ENCODE measurements around the gene TMED8.

TMED8 gene

GRCh38 chr14:77318006-77318553 lies 58.8 kb downstream of the TMED8 start:
- Histone ChIP-seq H3K36me3 (ENCODE audit: control insufficient read depth, low read length) (no peaks in the 10 kb centered on the region; the same call in 1 of the 2 replicates), H3K4me3 (ENCODE audit: low read length) (no peak overlapping the region), H3K79me2 (ENCODE audit: control insufficient read depth, low read length) (peaks cover 25% of the 10 kb centered on the region), H3K27ac (ENCODE audit: low read depth, low read length) (no peak overlapping the region), H3K4me1 (ENCODE audit: control insufficient read depth, low read length) (peaks cover 24% of the 10 kb centered on the region), H3F3A (ENCODE audit: control insufficient read depth, insufficient read depth) (peaks cover 5% of the 10 kb centered on the region; the same call in 1 of the 2 replicates), H3K27me3 (ENCODE audit: control insufficient read depth, low read length) (no peaks in the 10 kb centered on the region), H4K20me1 (ENCODE audit: control insufficient read depth, insufficient read depth, low read depth, low read length) (0 out of 2 replicates have a peak, but pooled peaks cover 3% of the 10 kb centered on the region), H3K9me2 (replicated peaks; ENCODE audit: control insufficient read depth, low read length) (no peaks in the 10 kb centered on the region), H3K9me3 (ENCODE audit: control insufficient read depth, insufficient read depth, low read length) (no peaks in the 10 kb centered on the region), H3K4me2 (ENCODE audit: low read length) (no peak overlapping the region)
- no peak for TF ChIP-seq CTCF (IDR thresholded peaks at IDR 0.05; ENCODE audit: low read depth, low read length, poor library complexity, severe bottlenecking)
- TF ChIP-seq EZH2phosphoT487 (IDR thresholded peaks at IDR 0.05; ENCODE audit: borderline replicate concordance, low read length) = no peak

- Histone ChIP-seq H3K9me2 (replicated peaks; ENCODE audit: control insufficient read depth, low read length) (no peaks in the 10 kb centered on the region), H3K9me3 (ENCODE audit: control insufficient read depth, insufficient read depth, low read length) (no peaks in the 10 kb centered on the region), H3K79me2 (ENCODE audit: control insufficient read depth, low read length) (peaks cover 13% of the 10 kb centered on the region), H3K27me3 (ENCODE audit: control insufficient read depth, low read length) (no peaks in the 10 kb centered on the region), H3K4me3 (ENCODE audit: low read length) (no peak overlapping the region), H3K36me3 (ENCODE audit: control insufficient read depth, low read length) (no peaks in the 10 kb centered on the region), H3K4me1 (ENCODE audit: control insufficient read depth, low read length) (peaks cover 13% of the 10 kb centered on the region), H4K20me1 (ENCODE audit: control insufficient read depth, insufficient read depth, low read depth, low read length) (0 out of 2 replicates have a peak, but pooled peaks cover 3% of the 10 kb centered on the region), H3K27ac (ENCODE audit: low read depth, low read length) (no peak overlapping the region), H3F3A (ENCODE audit: control insufficient read depth, insufficient read depth) (peaks cover 4% of the 10 kb centered on the region; the same call in 1 of the 2 replicates), H3K4me2 (ENCODE audit: low read length) (no peak overlapping the region)
- no peak for TF ChIP-seq CTCF (IDR thresholded peaks at IDR 0.05; ENCODE audit: low read depth, low read length, poor library complexity, severe bottlenecking)
- TF ChIP-seq EZH2phosphoT487 (IDR thresholded peaks at IDR 0.05; ENCODE audit: borderline replicate concordance, low read length) = no peak
Observed at GRCh38 chr14:77316872-77317301, 60.0 kb downstream of the TMED8 start.

GRCh38 chr14:77316195-77316505 lies 60.7 kb downstream of the TMED8 start:
- Histone ChIP-seq H3K79me2 (ENCODE audit: control insufficient read depth, low read length) (peaks cover 12% of the 10 kb centered on the region), H4K20me1 (ENCODE audit: control insufficient read depth, insufficient read depth, low read depth, low read length) (0 out of 2 replicates have a peak, but pooled peaks cover 3% of the 10 kb centered on the region), H3K9me2 (replicated peaks; ENCODE audit: control insufficient read depth, low read length) (no peaks in the 10 kb centered on the region), H3K36me3 (ENCODE audit: control insufficient read depth, low read length) (no peaks in the 10 kb centered on the region), H3K4me2 (ENCODE audit: low read length) (no peak overlapping the region), H3K4me1 (ENCODE audit: control insufficient read depth, low read length) (peaks cover 11% of the 10 kb centered on the region), H3K27me3 (ENCODE audit: control insufficient read depth, low read length) (no peaks in the 10 kb centered on the region), H3K4me3 (ENCODE audit: low read length) (no peak overlapping the region), H3K9me3 (ENCODE audit: control insufficient read depth, insufficient read depth, low read length) (no peaks in the 10 kb centered on the region), H3K27ac (ENCODE audit: low read depth, low read length) (no peak overlapping the region), H3F3A (ENCODE audit: control insufficient read depth, insufficient read depth) (no peaks in the 10 kb centered on the region)
- TF ChIP-seq CTCF (IDR thresholded peaks at IDR 0.05; ENCODE audit: low read depth, low read length, poor library complexity, severe bottlenecking) = no peak
- TF ChIP-seq EZH2phosphoT487 (IDR thresholded peaks at IDR 0.05; ENCODE audit: borderline replicate concordance, low read length) = no peak
